ENCODE measurements around the gene FAM193B.

Gene FAM193B

DNA sequence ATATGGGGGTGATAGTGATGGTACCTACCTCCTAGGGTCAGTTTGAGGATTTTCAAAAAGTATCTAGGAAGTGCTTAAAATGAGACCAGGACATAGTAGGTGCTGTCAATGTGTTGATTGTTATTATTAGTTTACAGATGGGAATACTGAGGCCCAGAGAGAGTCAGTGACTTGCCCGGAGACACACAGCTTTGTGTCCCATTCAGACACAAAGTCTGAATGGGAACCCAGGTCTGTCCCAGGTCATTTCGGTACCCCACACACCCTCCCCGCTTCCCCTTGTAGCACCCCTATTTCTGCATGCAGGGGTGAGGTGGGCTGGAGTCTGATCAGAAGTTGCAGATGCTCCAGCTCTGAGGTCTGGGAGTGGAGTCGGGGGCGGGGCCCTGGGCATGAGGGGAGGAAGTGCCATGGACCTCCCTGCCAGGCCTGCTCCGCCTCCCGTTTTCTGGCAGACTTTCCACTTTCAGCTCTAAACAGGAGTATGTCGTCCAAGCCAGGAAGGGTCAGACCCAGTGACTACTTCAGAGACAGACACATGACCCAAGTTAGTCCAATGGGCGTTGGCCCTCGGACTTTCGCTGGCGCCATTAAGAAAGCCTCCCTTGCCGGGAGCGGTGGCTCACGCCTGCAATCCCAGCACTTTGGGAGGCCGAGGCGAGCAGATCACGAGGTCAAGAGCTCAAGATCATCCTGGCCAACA lies 77.7 kb downstream of the FAM193B start:
- H3K79me2 ChIP-seq (ENCODE audit: insufficient read depth, low read depth): no peaks in the 10 kb centered on the region
- H3K27me3 ChIP-seq (ENCODE audit: insufficient read depth, low read depth): no peaks in the 10 kb centered on the region
- no peak overlapping the region for H3K4me3 ChIP-seq (IDR thresholded peaks at IDR 0.05; ENCODE audit: insufficient read depth, low read depth, low read length)
- no peak overlapping the region for H3K9ac ChIP-seq
- no peaks in the 10 kb centered on the region for H3K36me3 ChIP-seq (ENCODE audit: insufficient read depth)
- no peaks in the 10 kb centered on the region for H3K4me1 ChIP-seq (ENCODE audit: low read depth, poor library complexity, severe bottlenecking)
- no peaks in the 10 kb centered on the region for H4K20me1 ChIP-seq (ENCODE audit: insufficient read depth)
- H3K27ac ChIP-seq: no peak overlapping the region
- no peak for TF ChIP-seq CTCF (conservative IDR thresholded peaks at IDR 0.05; ENCODE audit: low read depth, low read length)
- no peak overlapping the region for H2AFZ ChIP-seq (ENCODE audit: low read depth)
- no peak overlapping the region for H3K4me2 ChIP-seq

GRCh38 chr5:177475563-177476427 lies 78.6 kb downstream of the FAM193B start:
- H3K4me3 ChIP-seq (IDR thresholded peaks at IDR 0.05; ENCODE audit: insufficient read depth, low read depth, low read length): no peak overlapping the region
- H3K4me1 ChIP-seq (ENCODE audit: low read depth, poor library complexity, severe bottlenecking): peaks cover 5% of the 10 kb centered on the region
- H3K79me2 ChIP-seq (ENCODE audit: insufficient read depth, low read depth): no peaks in the 10 kb centered on the region
- no peak overlapping the region for H2AFZ ChIP-seq (ENCODE audit: low read depth)
- no peak for TF ChIP-seq CTCF (conservative IDR thresholded peaks at IDR 0.05; ENCODE audit: low read depth, low read length)
- no peaks in the 10 kb centered on the region for H4K20me1 ChIP-seq (ENCODE audit: insufficient read depth)
- H3K27me3 ChIP-seq (ENCODE audit: insufficient read depth, low read depth): no peaks in the 10 kb centered on the region
- no peak overlapping the region for H3K27ac ChIP-seq
- H3K36me3 ChIP-seq (ENCODE audit: insufficient read depth): no peaks in the 10 kb centered on the region
- no peak overlapping the region for H3K9ac ChIP-seq
- H3K4me2 ChIP-seq: no peak overlapping the region

DNA sequence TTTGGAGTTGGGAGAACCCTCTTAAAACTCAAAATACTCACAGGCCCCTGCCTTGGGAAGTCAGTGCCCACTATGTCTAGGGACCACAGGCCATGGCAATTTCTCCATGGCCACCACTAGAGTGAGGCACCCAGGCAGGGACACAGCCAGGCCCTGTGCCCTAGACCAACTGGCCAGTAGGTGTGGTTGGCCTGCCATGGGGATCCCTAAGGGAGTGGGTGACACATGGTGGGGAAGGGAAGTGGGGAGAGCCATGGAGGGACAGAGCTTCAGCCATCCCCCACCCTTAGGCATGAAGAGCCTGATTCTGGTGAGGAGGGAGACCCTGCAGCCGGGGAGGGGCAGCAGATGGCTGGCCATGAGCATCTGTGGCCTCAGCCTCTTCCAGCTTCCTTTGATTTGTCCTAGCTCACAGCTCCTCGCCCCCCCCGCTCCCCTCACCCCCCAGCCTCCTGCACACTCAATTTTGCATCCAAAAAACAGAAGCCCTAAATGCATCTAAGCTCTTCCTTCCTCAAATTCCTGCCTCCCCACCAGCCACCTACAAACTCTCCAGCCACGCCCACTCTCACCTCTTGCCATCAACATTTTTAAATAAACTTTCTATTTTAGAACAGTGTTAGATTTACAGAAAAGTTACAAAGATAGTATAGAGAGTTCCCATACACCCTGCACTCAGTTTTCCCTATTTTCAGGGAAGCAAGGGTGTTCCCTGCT lies 79.4 kb downstream of the FAM193B start:
- H3K36me3 ChIP-seq (ENCODE audit: insufficient read depth): no peaks in the 10 kb centered on the region
- H4K20me1 ChIP-seq (ENCODE audit: insufficient read depth): no peaks in the 10 kb centered on the region
- no peak overlapping the region for H3K4me3 ChIP-seq (IDR thresholded peaks at IDR 0.05; ENCODE audit: insufficient read depth, low read depth, low read length)
- no peaks in the 10 kb centered on the region for H3K27me3 ChIP-seq (ENCODE audit: insufficient read depth, low read depth)
- H3K4me2 ChIP-seq: no peak overlapping the region
- no peaks in the 10 kb centered on the region for H3K79me2 ChIP-seq (ENCODE audit: insufficient read depth, low read depth)
- no peak for TF ChIP-seq CTCF (conservative IDR thresholded peaks at IDR 0.05; ENCODE audit: low read depth, low read length)
- H3K9ac ChIP-seq: no peak overlapping the region
- H3K27ac ChIP-seq: no peak overlapping the region
- H3K4me1 ChIP-seq (ENCODE audit: low read depth, poor library complexity, severe bottlenecking): peaks cover 5% of the 10 kb centered on the region
- no peak overlapping the region for H2AFZ ChIP-seq (ENCODE audit: low read depth)

GRCh38 chr5:177474002-177474476 lies 80.3 kb downstream of the FAM193B start:
- no peak overlapping the region for H3K27ac ChIP-seq
- no peak overlapping the region for H3K4me2 ChIP-seq
- no peak for TF ChIP-seq CTCF (conservative IDR thresholded peaks at IDR 0.05; ENCODE audit: low read depth, low read length)
- H3K9ac ChIP-seq: no peak overlapping the region
- no peaks in the 10 kb centered on the region for H4K20me1 ChIP-seq (ENCODE audit: insufficient read depth)
- H3K4me3 ChIP-seq (IDR thresholded peaks at IDR 0.05; ENCODE audit: insufficient read depth, low read depth, low read length): no peak overlapping the region
- H2AFZ ChIP-seq (ENCODE audit: low read depth): no peak overlapping the region
- no peaks in the 10 kb centered on the region for H3K79me2 ChIP-seq (ENCODE audit: insufficient read depth, low read depth)
- no peaks in the 10 kb centered on the region for H3K36me3 ChIP-seq (ENCODE audit: insufficient read depth)
- peaks cover 5% of the 10 kb centered on the region for H3K4me1 ChIP-seq (ENCODE audit: low read depth, poor library complexity, severe bottlenecking)
- no peaks in the 10 kb centered on the region for H3K27me3 ChIP-seq (ENCODE audit: insufficient read depth, low read depth)

All from KMS-11 (cell line).